ENCODE measurements around the gene RFPL4A.
"Not testable (repeated sequence)": the region's sequence is repeated elsewhere in the genome, so short reads cannot be mapped to it uniquely, and the experiment has no call there.

The RFPL4A gene

GRCh38 chr19:55758797-55759196, at the start of gene RFPL4A:
Gene RFPL4A (plus strand): TSS chr19:55759097. CDS start chr19:55761801, 2,704 bp downstream.
- not testable (repeated sequence) for H3K36me3 Mint-ChIP-seq, H3K4me3 Mint-ChIP-seq, H3K27ac Mint-ChIP-seq, H3K9me3 Mint-ChIP-seq, H3K4me1 Mint-ChIP-seq, ATAC-seq
- peaks cover 14% of the 10 kb centered on the region for H3K27me3 Mint-ChIP-seq

DNA sequence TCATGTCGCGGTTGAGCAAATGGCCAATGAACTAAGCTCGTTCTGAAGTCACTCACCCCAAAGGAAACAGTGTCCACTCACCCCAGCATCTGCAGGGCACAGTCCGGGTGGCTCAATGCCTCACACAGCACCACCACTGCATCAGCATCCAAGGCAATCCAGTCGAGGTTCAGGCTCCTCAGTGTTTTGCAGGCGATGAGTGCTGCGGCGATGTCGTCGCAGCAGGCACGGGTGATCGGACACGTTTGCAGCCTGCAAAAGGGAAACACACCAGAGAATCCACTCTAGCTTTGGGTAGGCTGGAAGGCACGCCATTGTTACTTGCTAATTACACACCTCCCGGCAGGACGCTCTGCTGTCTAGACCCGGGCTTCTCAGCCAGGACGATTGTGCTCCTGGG, 47.2 kb upstream of the RFPL4A start:
- Mint-ChIP-seq H3K4me3 (no peak overlapping the region), H3K27ac (no peak overlapping the region)

GRCh38 chr19:55712804-55713631, 45.9 kb upstream of the RFPL4A start:
- Mint-ChIP-seq H3K4me1 (no peaks in the 10 kb centered on the region), H3K9me3 (peaks cover 3% of the 10 kb centered on the region), H3K27me3 (peaks cover 17% of the 10 kb centered on the region), H3K36me3 (no peaks in the 10 kb centered on the region), H3K27ac (no peak overlapping the region), H3K4me3 (no peak overlapping the region)
- no peak for ATAC-seq

More for the DNA sequence above, 47.2 kb upstream of the RFPL4A start:
- Mint-ChIP-seq H3K27me3 (peaks cover 4% of the 10 kb centered on the region), H3K36me3 (no peaks in the 10 kb centered on the region), H3K9me3 (peaks cover 3% of the 10 kb centered on the region), H3K4me1 (no peaks in the 10 kb centered on the region)
- no peak for ATAC-seq

GRCh38 chr19:55716531-55716930, 42.4 kb upstream of the RFPL4A start:
- ATAC-seq: no peak
- peaks cover 50% of the 10 kb centered on the region for H3K27me3 Mint-ChIP-seq

DNA sequence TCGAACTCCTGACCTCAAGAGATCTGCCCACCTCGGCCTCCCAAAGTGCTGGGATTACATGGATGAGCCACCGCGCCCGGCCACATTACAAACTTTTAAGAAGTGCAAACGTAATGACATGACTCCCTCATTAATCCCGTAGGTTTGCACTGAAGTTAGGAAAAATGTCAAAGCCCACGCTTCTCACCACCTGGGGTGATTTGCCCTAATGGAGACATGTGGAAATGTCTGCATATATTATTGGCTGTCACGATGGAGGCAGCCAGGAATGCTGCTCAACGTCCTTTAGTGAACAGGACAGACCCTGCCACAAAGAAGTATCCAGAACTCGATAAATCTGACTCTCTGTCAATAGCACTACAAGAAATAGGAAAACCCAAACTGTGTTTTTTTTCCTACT, 41.6 kb upstream of the RFPL4A start:
- Mint-ChIP-seq H3K4me1 (no peaks in the 10 kb centered on the region), H3K27ac (no peak overlapping the region), H3K27me3 (peaks cover 57% of the 10 kb centered on the region), H3K4me3 (no peak overlapping the region), H3K9me3 (peaks cover 13% of the 10 kb centered on the region), H3K36me3 (no peaks in the 10 kb centered on the region)
- no peak for ATAC-seq

More at GRCh38 chr19:55716531-55716930, 42.4 kb upstream of the RFPL4A start:
- peaks cover 6% of the 10 kb centered on the region for H3K9me3 Mint-ChIP-seq
- H3K4me1 Mint-ChIP-seq: no peaks in the 10 kb centered on the region
- no peaks in the 10 kb centered on the region for H3K36me3 Mint-ChIP-seq
- H3K4me3 Mint-ChIP-seq: no peak overlapping the region
- no peak overlapping the region for H3K27ac Mint-ChIP-seq

DNA sequence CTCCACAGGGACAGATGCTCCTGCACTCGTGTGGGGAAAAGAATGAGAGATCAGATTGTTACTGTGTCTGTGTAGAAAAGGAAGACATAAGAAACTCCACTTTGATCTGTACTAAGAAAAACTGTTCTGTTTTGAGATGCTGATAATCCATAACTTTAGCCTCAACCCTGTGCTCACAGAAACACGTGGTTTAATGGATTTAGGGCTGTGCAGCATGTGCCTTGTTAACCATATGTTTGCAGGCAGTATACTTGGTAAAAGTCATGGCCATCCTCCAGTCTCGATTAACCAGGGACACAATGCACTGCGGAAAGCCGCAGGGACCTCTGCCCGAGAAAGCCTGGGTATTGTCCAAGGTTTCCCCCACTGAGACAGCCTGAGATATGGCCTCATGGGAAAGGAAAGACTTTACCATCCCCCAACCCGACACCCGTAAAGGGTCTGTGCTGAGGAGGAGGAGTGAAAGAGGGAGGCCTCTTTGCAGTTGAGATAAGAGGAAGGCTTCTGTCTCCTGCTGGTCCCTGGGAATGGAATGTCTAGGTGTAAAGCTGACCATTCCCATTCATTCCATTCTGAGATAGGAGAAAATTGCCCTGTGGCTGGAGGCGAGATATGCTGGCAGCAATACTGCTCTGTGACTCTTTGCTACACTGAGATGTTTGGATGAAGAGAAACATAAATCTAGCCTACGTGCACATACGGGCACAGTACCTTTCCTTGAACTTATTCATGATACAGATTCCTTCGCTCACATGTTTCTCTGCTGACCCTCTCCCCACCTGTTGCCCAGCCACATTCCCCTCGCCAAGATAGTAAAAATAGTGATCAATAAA, 40.8 kb upstream of the RFPL4A start:
- not testable (repeated sequence) for ATAC-seq

GRCh38 chr19:55720214-55720746, 38.6 kb upstream of the RFPL4A start:
- H3K27me3 Mint-ChIP-seq: peaks cover 71% of the 10 kb centered on the region
- H3K36me3 Mint-ChIP-seq: no peaks in the 10 kb centered on the region
- no peaks in the 10 kb centered on the region for H3K4me1 Mint-ChIP-seq
- ATAC-seq: no peak
- H3K4me3 Mint-ChIP-seq: no peak overlapping the region
- no peak overlapping the region for H3K27ac Mint-ChIP-seq
- H3K9me3 Mint-ChIP-seq: peaks cover 15% of the 10 kb centered on the region

More for the DNA sequence above, 40.8 kb upstream of the RFPL4A start:
- peaks cover 65% of the 10 kb centered on the region for H3K27me3 Mint-ChIP-seq
- H3K9me3 Mint-ChIP-seq: peaks cover 16% of the 10 kb centered on the region
- H3K27ac Mint-ChIP-seq, H3K36me3 Mint-ChIP-seq, H3K4me3 Mint-ChIP-seq, H3K4me1 Mint-ChIP-seq: not testable (repeated sequence)

DNA sequence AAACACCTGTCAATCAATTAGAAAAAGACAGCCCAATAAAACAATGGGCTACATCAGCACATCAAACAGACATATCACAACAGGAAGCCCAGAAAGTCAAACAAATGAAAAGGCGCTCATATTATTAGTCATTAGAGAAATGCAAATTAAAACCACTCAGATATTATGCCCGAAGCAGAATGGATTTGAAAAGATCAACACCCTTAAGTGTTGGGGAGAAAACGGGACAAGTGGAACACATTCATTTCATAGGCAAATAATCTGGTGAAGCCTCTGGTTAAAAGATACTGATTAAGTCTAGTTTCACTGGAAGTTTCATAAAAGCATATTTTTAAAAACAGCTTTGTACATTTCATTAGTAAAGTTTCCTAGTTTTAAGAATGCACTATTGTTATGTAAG, 38.1 kb upstream of the RFPL4A start:
- no peak for ATAC-seq
- H3K9me3 Mint-ChIP-seq: peaks cover 15% of the 10 kb centered on the region
- no peak overlapping the region for H3K4me3 Mint-ChIP-seq
- H3K27ac Mint-ChIP-seq: no peak overlapping the region
- H3K4me1 Mint-ChIP-seq: no peaks in the 10 kb centered on the region
- no peaks in the 10 kb centered on the region for H3K36me3 Mint-ChIP-seq
- peaks cover 71% of the 10 kb centered on the region for H3K27me3 Mint-ChIP-seq

DNA sequence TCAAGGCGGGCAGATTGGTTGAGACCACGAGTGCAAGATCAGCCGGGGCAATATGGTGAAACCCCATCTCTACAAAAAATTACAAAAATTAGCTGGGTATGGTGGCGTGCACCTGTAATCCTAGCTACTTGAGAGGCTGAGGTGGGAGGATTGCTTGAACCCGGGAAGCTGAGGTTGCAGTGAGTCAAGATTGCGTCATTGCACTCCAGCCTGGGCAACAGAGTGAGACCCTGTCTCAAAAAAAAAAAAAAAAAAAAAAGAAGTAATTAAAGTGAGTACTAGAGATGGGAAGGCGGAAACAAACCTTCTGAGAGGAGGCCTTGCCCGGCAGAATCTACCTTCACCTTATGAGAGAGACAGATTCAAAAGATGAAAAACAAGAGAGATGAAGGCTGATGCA, 35.4 kb upstream of the RFPL4A start:
- Mint-ChIP-seq H3K9me3 (peaks cover 15% of the 10 kb centered on the region), H3K36me3 (no peaks in the 10 kb centered on the region), H3K4me3 (no peak overlapping the region), H3K4me1 (no peaks in the 10 kb centered on the region), H3K27ac (no peak overlapping the region), H3K27me3 (peaks cover 49% of the 10 kb centered on the region)
- no peak for ATAC-seq

GRCh38 chr19:55730378-55730777, 28.5 kb upstream of the RFPL4A start:
- not testable (repeated sequence) for H3K4me3 Mint-ChIP-seq, H3K27ac Mint-ChIP-seq, H3K9me3 Mint-ChIP-seq, ATAC-seq, H3K4me1 Mint-ChIP-seq, H3K36me3 Mint-ChIP-seq, H3K27me3 Mint-ChIP-seq

- H3K4me1 Mint-ChIP-seq: no peaks in the 10 kb centered on the region
- no peak for ATAC-seq
- no peaks in the 10 kb centered on the region for H3K27me3 Mint-ChIP-seq
- no peaks in the 10 kb centered on the region for H3K36me3 Mint-ChIP-seq
- no peak within 1 kb of the TSS for H3K4me3 Mint-ChIP-seq
- H3K9me3 Mint-ChIP-seq: no peaks in the 10 kb centered on the region
- H3K27ac Mint-ChIP-seq: no peak within 1 kb of the TSS
Measured at GRCh38 chr19:55738302-55738701, 20.6 kb upstream of the RFPL4A start, which contains the start of gene NLRP9. Gene NLRP9 (minus strand): TSS chr19:55738402. CDS start chr19:55738374, 28 bp downstream.

GRCh38 chr19:55750715-55751114, 8.2 kb upstream of the RFPL4A start:
- H3K27me3 Mint-ChIP-seq: peaks cover 9% of the 10 kb centered on the region

DNA sequence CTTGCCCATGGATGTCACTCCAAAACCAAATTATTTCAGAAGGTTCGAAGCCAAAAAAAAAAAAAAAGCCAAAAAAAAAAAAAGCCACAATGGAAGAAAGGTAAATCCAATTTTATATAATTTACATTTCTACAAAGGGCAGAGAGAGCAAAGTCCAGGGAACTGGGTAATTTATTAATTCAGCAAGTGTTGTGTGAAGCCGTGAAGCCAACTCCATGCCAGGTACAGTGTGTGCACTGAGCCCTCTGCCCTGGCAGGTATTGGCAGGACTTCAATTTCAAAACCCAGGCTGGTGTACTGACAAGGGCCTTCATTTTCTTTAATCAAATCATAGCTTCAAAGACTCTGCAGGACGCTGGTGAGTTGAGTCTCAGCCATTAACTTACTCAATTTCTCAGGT, 5.5 kb upstream of the RFPL4A start:
- H3K27ac Mint-ChIP-seq: no peak overlapping the region
- H3K27me3 Mint-ChIP-seq: peaks cover 16% of the 10 kb centered on the region
- no peaks in the 10 kb centered on the region for H3K4me1 Mint-ChIP-seq
- H3K4me3 Mint-ChIP-seq: no peak overlapping the region
- no peaks in the 10 kb centered on the region for H3K9me3 Mint-ChIP-seq
- no peak for ATAC-seq
- H3K36me3 Mint-ChIP-seq: no peaks in the 10 kb centered on the region

More at GRCh38 chr19:55750715-55751114, 8.2 kb upstream of the RFPL4A start:
- Mint-ChIP-seq H3K4me1 (no peaks in the 10 kb centered on the region), H3K36me3 (no peaks in the 10 kb centered on the region), H3K27ac (no peak overlapping the region), H3K9me3 (no peaks in the 10 kb centered on the region), H3K4me3 (no peak overlapping the region)
- ATAC-seq: no peak

DNA sequence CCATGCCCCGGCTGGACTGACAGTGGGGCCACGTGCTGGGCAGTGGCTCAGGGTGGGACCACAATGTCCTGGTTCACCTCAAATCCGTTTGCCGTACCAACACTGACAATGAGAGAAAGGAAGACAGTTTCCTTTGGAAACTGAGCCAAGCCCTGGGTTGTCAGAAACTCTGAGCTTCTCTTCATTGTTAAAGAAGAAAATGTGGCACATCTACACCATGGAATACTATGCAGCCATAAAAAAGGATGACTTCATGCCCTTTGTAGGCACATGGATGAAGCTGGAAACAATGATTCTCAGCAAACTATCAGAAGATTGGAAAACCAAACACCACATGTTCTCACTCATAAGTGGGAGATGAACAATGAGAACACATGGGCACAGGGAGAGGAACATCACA, 2.1 kb upstream of the RFPL4A start:
- H3K4me3 Mint-ChIP-seq, ATAC-seq, H3K36me3 Mint-ChIP-seq, H3K27ac Mint-ChIP-seq, H3K4me1 Mint-ChIP-seq, H3K9me3 Mint-ChIP-seq: not testable (repeated sequence)
- peaks cover 23% of the 10 kb centered on the region for H3K27me3 Mint-ChIP-seq

GRCh38 chr19:55766466-55766865, 7.6 kb downstream of the RFPL4A start:
- no peak for ATAC-seq
- peaks cover 43% of the 10 kb centered on the region for H3K27me3 Mint-ChIP-seq
- H3K4me1 Mint-ChIP-seq: no peaks in the 10 kb centered on the region
- no peak overlapping the region for H3K27ac Mint-ChIP-seq
- no peak overlapping the region for H3K4me3 Mint-ChIP-seq
- H3K36me3 Mint-ChIP-seq: no peaks in the 10 kb centered on the region
- peaks cover 16% of the 10 kb centered on the region for H3K9me3 Mint-ChIP-seq

Measured in stimulated activated memory B cell treated with anti-CD40 and anti-IgM and Interleukin-4, amounts not matched to agents 10 μg/mL and 1 μg/mL and 100 μg/mL, for 72 hours (primary cell).